Measurements from ENCODE around the gene PCDHGA8. TPM values are rescaled to one million over a fixed set of nuclear protein-coding genes. Genes with fewer than 3 reads are reported as not detected.

Gene PCDHGA8
- polyA plus RNA-seq, 2 of the 4 experiments (the other 2 are of a cell fraction), result 0.03 to 0.08 TPM

DNA sequence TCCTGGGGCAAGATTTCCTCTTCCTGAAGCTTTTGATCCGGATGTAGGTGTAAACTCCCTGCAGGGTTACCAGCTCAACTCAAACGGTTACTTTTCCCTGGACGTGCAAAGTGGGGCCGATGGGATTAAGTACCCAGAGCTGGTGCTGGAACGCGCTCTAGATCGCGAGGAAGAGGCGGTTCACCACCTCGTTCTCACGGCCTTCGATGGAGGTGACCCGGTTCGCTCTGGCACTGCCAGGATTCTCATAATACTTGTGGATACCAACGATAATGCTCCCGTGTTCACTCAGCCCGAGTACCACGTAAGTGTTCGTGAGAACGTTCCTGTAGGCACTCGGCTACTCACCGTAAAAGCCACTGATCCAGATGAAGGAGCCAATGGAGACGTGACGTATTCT lies 36.8 kb upstream of the PCDHGA8 start:
- no peak overlapping the region for H3K4me2 ChIP-seq
- no peak for ATAC-seq
- H3K4me1 ChIP-seq, result no peaks in the 10 kb centered on the region
- H3K27ac ChIP-seq, result no peak overlapping the region
- no peak overlapping the region for H3K4me3 ChIP-seq
- no peak for FAIRE-seq
- DNase-seq (ENCODE audit: low read depth in 1 of 2, low spot score in 1 of 2), result no peak
- 74% methylated on average over 24 of the region's 24 CpGs for WGBS (ENCODE audit: missing lambda C conversion rate)
- peaks cover 58% of the 10 kb centered on the region for H3K9me3 ChIP-seq
- ChIA-PET CTCF (interaction anchor here (1.3 to 3.0 kb wide), 4 partner anchors 9 to 212 kb away, joined by 3 to 13 read pairs (median 4); partner anchors contain the start of gene PCDHGA5), POLR2A (no interaction called here)
- TF ChIP-seq HOXB5 (CRISPR knock-in tag; IDR thresholded peaks at IDR 0.05), result no peak
- TF ChIP-seq POLR2A (IDR thresholded peaks at IDR 0.05; ENCODE audit: low read length), result no peak
- TF ChIP-seq USF2 (IDR thresholded peaks at IDR 0.05), result no peak
- no peak for TF ChIP-seq FOSB (CRISPR knock-in tag; IDR thresholded peaks at IDR 0.05)
- TF ChIP-seq JUNB (IDR thresholded peaks at IDR 0.05), result no peak
- no peak for TF ChIP-seq PBX3 (IDR thresholded peaks at IDR 0.05)
- no peak for TF ChIP-seq CHD4 (IDR thresholded peaks at IDR 0.05; ENCODE audit: borderline replicate concordance)
- TF ChIP-seq NPAS2 (CRISPR knock-in tag; IDR thresholded peaks at IDR 0.05; ENCODE audit: borderline replicate concordance), result no peak
- TF ChIP-seq, protein P1, sequence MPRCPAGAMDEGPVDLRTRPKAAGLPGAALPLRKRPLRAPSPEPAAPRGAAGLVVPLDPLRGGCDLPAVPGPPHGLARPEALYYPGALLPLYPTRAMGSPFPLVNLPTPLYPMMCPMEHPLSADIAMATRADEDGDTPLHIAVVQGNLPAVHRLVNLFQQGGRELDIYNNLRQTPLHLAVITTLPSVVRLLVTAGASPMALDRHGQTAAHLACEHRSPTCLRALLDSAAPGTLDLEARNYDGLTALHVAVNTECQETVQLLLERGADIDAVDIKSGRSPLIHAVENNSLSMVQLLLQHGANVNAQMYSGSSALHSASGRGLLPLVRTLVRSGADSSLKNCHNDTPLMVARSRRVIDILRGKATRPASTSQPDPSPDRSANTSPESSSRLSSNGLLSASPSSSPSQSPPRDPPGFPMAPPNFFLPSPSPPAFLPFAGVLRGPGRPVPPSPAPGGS (IDR thresholded peaks at IDR 0.05), result no peak
- TF ChIP-seq, protein P2, sequence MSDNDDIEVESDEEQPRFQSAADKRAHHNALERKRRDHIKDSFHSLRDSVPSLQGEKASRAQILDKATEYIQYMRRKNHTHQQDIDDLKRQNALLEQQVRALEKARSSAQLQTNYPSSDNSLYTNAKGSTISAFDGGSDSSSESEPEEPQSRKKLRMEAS (IDR thresholded peaks at IDR 0.05), result no peak

GRCh38 chr5:141356133-141356532 lies 36.3 kb upstream of the PCDHGA8 start:
- 52% methylated on average over 5 of the region's 5 CpGs for WGBS (ENCODE audit: missing lambda C conversion rate)
- no peak for DNase-seq (ENCODE audit: low read depth in 1 of 2, low spot score in 1 of 2)
- peaks cover 58% of the 10 kb centered on the region for H3K9me3 ChIP-seq
- no peak overlapping the region for H3K4me3 ChIP-seq
- CTCF ChIA-PET, result interaction anchor here (1.3 to 3.0 kb wide), 4 partner anchors 8 to 211 kb away, joined by 3 to 13 read pairs (median 4); partner anchors contain the start of gene PCDHGA5
- POLR2A ChIA-PET, result no interaction called here
- H3K4me2 ChIP-seq, result no peak overlapping the region
- no peak overlapping the region for H3K27ac ChIP-seq
- no peak for FAIRE-seq
- no peak for ATAC-seq
- TF ChIP-seq CHD2 (IDR thresholded peaks at IDR 0.05; ENCODE audit: low read length, partially characterized antibody), result no peak
- TF ChIP-seq CBX2 (IDR thresholded peaks at IDR 0.05; ENCODE audit: borderline replicate concordance, low read depth), result no peak
- TF ChIP-seq, protein P3, sequence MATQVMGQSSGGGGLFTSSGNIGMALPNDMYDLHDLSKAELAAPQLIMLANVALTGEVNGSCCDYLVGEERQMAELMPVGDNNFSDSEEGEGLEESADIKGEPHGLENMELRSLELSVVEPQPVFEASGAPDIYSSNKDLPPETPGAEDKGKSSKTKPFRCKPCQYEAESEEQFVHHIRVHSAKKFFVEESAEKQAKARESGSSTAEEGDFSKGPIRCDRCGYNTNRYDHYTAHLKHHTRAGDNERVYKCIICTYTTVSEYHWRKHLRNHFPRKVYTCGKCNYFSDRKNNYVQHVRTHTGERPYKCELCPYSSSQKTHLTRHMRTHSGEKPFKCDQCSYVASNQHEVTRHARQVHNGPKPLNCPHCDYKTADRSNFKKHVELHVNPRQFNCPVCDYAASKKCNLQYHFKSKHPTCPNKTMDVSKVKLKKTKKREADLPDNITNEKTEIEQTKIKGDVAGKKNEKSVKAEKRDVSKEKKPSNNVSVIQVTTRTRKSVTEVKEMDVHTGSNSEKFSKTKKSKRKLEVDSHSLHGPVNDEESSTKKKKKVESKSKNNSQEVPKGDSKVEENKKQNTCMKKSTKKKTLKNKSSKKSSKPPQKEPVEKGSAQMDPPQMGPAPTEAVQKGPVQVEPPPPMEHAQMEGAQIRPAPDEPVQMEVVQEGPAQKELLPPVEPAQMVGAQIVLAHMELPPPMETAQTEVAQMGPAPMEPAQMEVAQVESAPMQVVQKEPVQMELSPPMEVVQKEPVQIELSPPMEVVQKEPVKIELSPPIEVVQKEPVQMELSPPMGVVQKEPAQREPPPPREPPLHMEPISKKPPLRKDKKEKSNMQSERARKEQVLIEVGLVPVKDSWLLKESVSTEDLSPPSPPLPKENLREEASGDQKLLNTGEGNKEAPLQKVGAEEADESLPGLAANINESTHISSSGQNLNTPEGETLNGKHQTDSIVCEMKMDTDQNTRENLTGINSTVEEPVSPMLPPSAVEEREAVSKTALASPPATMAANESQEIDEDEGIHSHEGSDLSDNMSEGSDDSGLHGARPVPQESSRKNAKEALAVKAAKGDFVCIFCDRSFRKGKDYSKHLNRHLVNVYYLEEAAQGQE (IDR thresholded peaks at IDR 0.05), result no peak
- TF ChIP-seq, protein P2 (IDR thresholded peaks at IDR 0.05), result no peak
- no peak for TF ChIP-seq ZNF302 (CRISPR knock-in tag; IDR thresholded peaks at IDR 0.05)
- TF ChIP-seq, protein P1 (IDR thresholded peaks at IDR 0.05), result no peak
- TF ChIP-seq POLR2A (IDR thresholded peaks at IDR 0.05; ENCODE audit: low read length), result no peak
- no peak for TF ChIP-seq RAD21 (conservative IDR thresholded peaks at IDR 0.05 in 1 of 2, IDR thresholded peaks at IDR 0.05 in 1 of 2)
- no peak for TF ChIP-seq MYC (IDR thresholded peaks at IDR 0.05; ENCODE audit: borderline replicate concordance, low read length)
- TF ChIP-seq HEYL (CRISPR knock-in tag; IDR thresholded peaks at IDR 0.05), result no peak
- no peaks in the 10 kb centered on the region for H3K4me1 ChIP-seq
